DOHH2 (cell line): ENCODE results near the gene FBXW7.

Experiments used
- H3F3A ChIP-seq: fragments of 200-600 bp; sonication (generic), shearing (Covaris generic); 2 replicates; pipeline ENCODE4 v1.6.0; 2016; ENCODE audit warnings: antibody characterized with exemption, mild to moderate bottlenecking; ENCODE audit not compliant: control insufficient read depth, insufficient read depth
- H3K27ac ChIP-seq: fragments of 200-600 bp; sonication (generic); 2 replicates; pipeline ENCODE4 v1.5.1; 2014; ENCODE audit warnings: low read depth, mild to moderate bottlenecking, low read length, moderate library complexity
- H3K27me3 ChIP-seq: fragments of 200-600 bp; sonication (generic); 2 replicates; pipeline ENCODE4 v1.6.1; 2014; ENCODE audit warnings: mild to moderate bottlenecking, low read length, mixed read lengths; ENCODE audit not compliant: control insufficient read depth
- H3K36me3 ChIP-seq: fragments of 200-600 bp; sonication (generic); 2 replicates; pipeline ENCODE4 v1.6.1; 2014; ENCODE audit warnings: mild to moderate bottlenecking, low read length, moderate library complexity, mixed read lengths; ENCODE audit not compliant: control insufficient read depth
- H3K4me1 ChIP-seq: fragments of 200-600 bp; sonication (generic); 2 replicates; pipeline ENCODE4 v1.6.1; 2014; ENCODE audit warnings: mild to moderate bottlenecking, low read length, mixed read lengths; ENCODE audit not compliant: control insufficient read depth
- H3K4me2 ChIP-seq: fragments of 200-600 bp; sonication (generic); 2 replicates; pipeline ENCODE4 v1.6.0; 2014; ENCODE audit warnings: mild to moderate bottlenecking, low read length, moderate library complexity
- H3K4me3 ChIP-seq: fragments of 200-600 bp; sonication (generic); 2 replicates; pipeline ENCODE4 v1.5.1; 2014; ENCODE audit warnings: mild to moderate bottlenecking, low read length, mixed read lengths
- H3K79me2 ChIP-seq: fragments of 200-600 bp; sonication (generic); 2 replicates; pipeline ENCODE4 v1.6.1; 2014; ENCODE audit warnings: mild to moderate bottlenecking, low read length, mixed read lengths; ENCODE audit not compliant: control insufficient read depth
- H3K9me2 ChIP-seq: fragments of 200-600 bp; sonication (generic); replicated peaks from 2 replicates; pipeline ENCODE4 v1.6.1; 2014; ENCODE audit warnings: mild to moderate bottlenecking, low read length, mixed read lengths; ENCODE audit not compliant: control insufficient read depth
- H3K9me3 ChIP-seq: fragments of 200-600 bp; sonication (generic); 2 replicates; pipeline ENCODE4 v1.6.1; 2014; ENCODE audit warnings: antibody characterized with exemption, low read length, mixed read lengths; ENCODE audit not compliant: control insufficient read depth, insufficient read depth
- H4K20me1 ChIP-seq: fragments of 200-600 bp; sonication (generic); 2 replicates; pipeline ENCODE4 v1.6.0; 2014; ENCODE audit warnings: low read depth, mild to moderate bottlenecking, antibody characterized with exemption, low read length, moderate library complexity; ENCODE audit not compliant: control insufficient read depth, insufficient read depth
- EZH2phosphoT487 ChIP-seq: fragments of 200-600 bp; sonication (generic); IDR thresholded peaks from 2 replicates; pipeline ENCODE4 v1.6.1; 2017; ENCODE audit warnings: borderline replicate concordance, mild to moderate bottlenecking, antibody characterized with exemption, low read length, moderate library complexity, mixed read lengths
- TF ChIP-seq, protein P1 (sequence below): fragments of 200-600 bp; sonication (generic); IDR thresholded peaks from one replicate; pipeline ENCODE4 v1.5.1; 2014; ENCODE audit warnings: antibody characterized with exemption, mild to moderate bottlenecking, low read depth, low read length; ENCODE audit not compliant: poor library complexity, severe bottlenecking

The FBXW7 gene

GRCh38 chr4:152357206-152357605 is 178.7 kb downstream of the FBXW7 start:
- Histone ChIP-seq H3K27me3 (no peaks in the 10 kb centered on the region), H3K4me2 (no peak overlapping the region), H3F3A (peaks cover 4% of the 10 kb centered on the region; the same call in 1 of the 2 replicates), H3K27ac (no peak overlapping the region), H3K9me3 (no peaks in the 10 kb centered on the region), H3K79me2 (no peaks in the 10 kb centered on the region; the same call in 1 of the 2 replicates), H4K20me1 (no peaks in the 10 kb centered on the region), H3K9me2 (no peaks in the 10 kb centered on the region), H3K4me3 (no peak overlapping the region), H3K4me1 (peaks cover 3% of the 10 kb centered on the region; the same call in 1 of the 2 replicates), H3K36me3 (no peaks in the 10 kb centered on the region)
- TF ChIP-seq EZH2phosphoT487, result no peak
- TF ChIP-seq, protein P1, sequence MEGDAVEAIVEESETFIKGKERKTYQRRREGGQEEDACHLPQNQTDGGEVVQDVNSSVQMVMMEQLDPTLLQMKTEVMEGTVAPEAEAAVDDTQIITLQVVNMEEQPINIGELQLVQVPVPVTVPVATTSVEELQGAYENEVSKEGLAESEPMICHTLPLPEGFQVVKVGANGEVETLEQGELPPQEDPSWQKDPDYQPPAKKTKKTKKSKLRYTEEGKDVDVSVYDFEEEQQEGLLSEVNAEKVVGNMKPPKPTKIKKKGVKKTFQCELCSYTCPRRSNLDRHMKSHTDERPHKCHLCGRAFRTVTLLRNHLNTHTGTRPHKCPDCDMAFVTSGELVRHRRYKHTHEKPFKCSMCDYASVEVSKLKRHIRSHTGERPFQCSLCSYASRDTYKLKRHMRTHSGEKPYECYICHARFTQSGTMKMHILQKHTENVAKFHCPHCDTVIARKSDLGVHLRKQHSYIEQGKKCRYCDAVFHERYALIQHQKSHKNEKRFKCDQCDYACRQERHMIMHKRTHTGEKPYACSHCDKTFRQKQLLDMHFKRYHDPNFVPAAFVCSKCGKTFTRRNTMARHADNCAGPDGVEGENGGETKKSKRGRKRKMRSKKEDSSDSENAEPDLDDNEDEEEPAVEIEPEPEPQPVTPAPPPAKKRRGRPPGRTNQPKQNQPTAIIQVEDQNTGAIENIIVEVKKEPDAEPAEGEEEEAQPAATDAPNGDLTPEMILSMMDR, result no peak

DNA sequence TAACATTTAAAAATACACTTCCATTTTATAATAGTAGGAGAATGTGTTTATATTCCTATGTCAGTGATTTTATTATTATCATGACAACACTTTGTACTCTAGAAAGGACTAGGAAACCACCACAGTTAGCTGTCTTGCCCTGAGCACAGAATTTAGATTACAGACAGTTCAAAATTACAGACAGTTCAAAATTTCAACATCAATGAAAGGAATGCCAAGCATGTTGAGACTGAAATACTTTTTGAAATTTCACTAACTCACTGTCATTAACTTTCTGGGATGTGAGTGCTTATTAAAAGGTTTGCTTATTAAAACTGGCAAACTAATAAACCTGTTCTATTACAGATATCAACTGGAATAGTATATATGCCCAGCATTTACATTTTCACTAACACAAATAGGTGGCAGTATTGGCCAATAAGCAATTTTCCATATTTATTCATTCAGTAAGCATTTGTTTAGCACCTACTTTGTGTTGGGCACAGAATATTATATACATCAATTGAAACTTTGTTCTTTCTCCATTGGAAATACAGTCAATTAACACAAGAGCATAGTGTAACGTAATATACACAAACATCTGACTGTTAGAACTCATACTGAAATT is 179.4 kb downstream of the FBXW7 start:
- no peaks in the 10 kb centered on the region for H3K9me2 ChIP-seq
- no peak overlapping the region for H3K4me2 ChIP-seq
- H3F3A ChIP-seq, result peaks cover 4% of the 10 kb centered on the region; the same call in 1 of the 2 replicates
- H3K27me3 ChIP-seq, result no peaks in the 10 kb centered on the region
- H3K9me3 ChIP-seq, result no peaks in the 10 kb centered on the region
- H3K4me3 ChIP-seq, result no peak overlapping the region
- H4K20me1 ChIP-seq, result no peaks in the 10 kb centered on the region
- no peak overlapping the region for H3K27ac ChIP-seq
- peaks cover 3% of the 10 kb centered on the region; the same call in 1 of the 2 replicates for H3K4me1 ChIP-seq
- no peak for TF ChIP-seq EZH2phosphoT487
- TF ChIP-seq, protein P1, result no peak
- no peaks in the 10 kb centered on the region for H3K36me3 ChIP-seq
- no peaks in the 10 kb centered on the region; the same call in 1 of the 2 replicates for H3K79me2 ChIP-seq

- Histone ChIP-seq H3K9me2 (no peaks in the 10 kb centered on the region), H3K27me3 (no peaks in the 10 kb centered on the region), H3F3A (peaks cover 2% of the 10 kb centered on the region; the same call in 1 of the 2 replicates), H3K79me2 (no peaks in the 10 kb centered on the region), H3K36me3 (no peaks in the 10 kb centered on the region), H3K4me3 (no peak overlapping the region), H3K4me2 (no peak overlapping the region), H4K20me1 (no peaks in the 10 kb centered on the region), H3K9me3 (no peaks in the 10 kb centered on the region), H3K4me1 (peaks cover 3% of the 10 kb centered on the region; the same call in 1 of the 2 replicates), H3K27ac (no peak overlapping the region)
- TF ChIP-seq, protein P1, result no peak
- TF ChIP-seq EZH2phosphoT487, result no peak
Observed at GRCh38 chr4:152352622-152353116, 183.2 kb downstream of the FBXW7 start.
